Adipocyte (in vitro differentiated cells): ENCODE data around the gene GATA3.
A peak's percentile ranks its signal among the peaks of the same experiment; 100 is the strongest.

Source experiments
- DNase-seq: peaks from one replicate; pipeline ENCODE4 v3.0.0-alpha.2; 2015; ENCODE audit warnings: low read depth
- H3K27me3 ChIP-seq: replicated peaks from 2 replicates; pipeline ENCODE4 v1.7.0; 2013; ENCODE audit warnings: mild to moderate bottlenecking, low read length, moderate library complexity; ENCODE audit not compliant: control insufficient read depth, insufficient read depth
- H3K36me3 ChIP-seq: 2 replicates; pipeline ENCODE4 v1.7.0; 2013; ENCODE audit warnings: low read length, mild to moderate bottlenecking, moderate library complexity; ENCODE audit not compliant: control insufficient read depth, insufficient read depth, severe bottlenecking
- H3K4me1 ChIP-seq: 2 replicates; pipeline ENCODE4 v1.7.0; 2013; ENCODE audit warnings: mild to moderate bottlenecking, low read length, moderate library complexity; ENCODE audit not compliant: control insufficient read depth, insufficient read depth
- H3K4me3 ChIP-seq: 2 replicates; pipeline ENCODE4 v1.7.0; 2013; ENCODE audit warnings: mild to moderate bottlenecking, low read length, moderate library complexity
- H3K9ac ChIP-seq: 2 replicates; pipeline ENCODE4 v1.7.0; 2013; ENCODE audit warnings: mild to moderate bottlenecking, low read length, moderate library complexity
- H3K9me3 ChIP-seq: 2 replicates; pipeline ENCODE4 v1.7.0; 2013; ENCODE audit warnings: mild to moderate bottlenecking, low read length, moderate library complexity; ENCODE audit not compliant: control insufficient read depth

GATA3 gene

GRCh38 chr10:8040651-8041050, 13.8 kb upstream of the GATA3 start:
- H3K4me1 ChIP-seq, result peaks cover 9% of the 10 kb centered on the region
- no peaks in the 10 kb centered on the region for H3K36me3 ChIP-seq
- no peak overlapping the region for H3K4me3 ChIP-seq
- H3K9ac ChIP-seq, result no peak overlapping the region
- no peak for DNase-seq
- H3K9me3 ChIP-seq, result peaks cover 9% of the 10 kb centered on the region
- peaks cover 93% of the 10 kb centered on the region for H3K27me3 ChIP-seq

- Histone ChIP-seq H3K9me3 (peaks cover 9% of the 10 kb centered on the region), H3K9ac (no peak overlapping the region), H3K4me3 (no peak overlapping the region), H3K4me1 (peaks cover 9% of the 10 kb centered on the region), H3K36me3 (no peaks in the 10 kb centered on the region), H3K27me3 (peaks cover 95% of the 10 kb centered on the region)
- no peak for DNase-seq
These were observed 13.1 kb upstream of the GATA3 start for GRCh38 chr10:8041284-8041991.

GRCh38 chr10:8041992-8042720, 12.3 kb upstream of the GATA3 start:
- Histone ChIP-seq H3K4me3 (no peak overlapping the region), H3K9me3 (peaks cover 9% of the 10 kb centered on the region), H3K27me3 (peaks cover 95% of the 10 kb centered on the region), H3K9ac (no peak overlapping the region), H3K4me1 (peaks cover 9% of the 10 kb centered on the region), H3K36me3 (no peaks in the 10 kb centered on the region)
- no peak for DNase-seq

- H3K9ac ChIP-seq, result no peak overlapping the region
- no peak for DNase-seq
These were observed 11.5 kb upstream of the GATA3 start for GRCh38 chr10:8042721-8043568.

GRCh38 chr10:8043569-8044306, 10.8 kb upstream of the GATA3 start:
- H3K4me3 ChIP-seq, result no peak overlapping the region
- peaks cover 9% of the 10 kb centered on the region for H3K4me1 ChIP-seq
- H3K36me3 ChIP-seq, result no peaks in the 10 kb centered on the region
- no peak for DNase-seq
- peaks cover 96% of the 10 kb centered on the region for H3K27me3 ChIP-seq
- H3K9me3 ChIP-seq, result peaks cover 4% of the 10 kb centered on the region
- H3K9ac ChIP-seq, result no peak overlapping the region

More at GRCh38 chr10:8042721-8043568, 11.5 kb upstream of the GATA3 start:
- no peak overlapping the region for H3K4me3 ChIP-seq
- H3K4me1 ChIP-seq, result peaks cover 9% of the 10 kb centered on the region
- peaks cover 9% of the 10 kb centered on the region for H3K9me3 ChIP-seq
- H3K36me3 ChIP-seq, result no peaks in the 10 kb centered on the region
- peaks cover 96% of the 10 kb centered on the region for H3K27me3 ChIP-seq

- peaks cover 94% of the 10 kb centered on the region for H3K27me3 ChIP-seq
- H3K9ac ChIP-seq, result no peak overlapping the region
- no peaks in the 10 kb centered on the region for H3K9me3 ChIP-seq
- peak overlapping the region; percentile 72 for H3K4me3 ChIP-seq
- H3K36me3 ChIP-seq, result no peaks in the 10 kb centered on the region
- H3K4me1 ChIP-seq, result peaks cover 9% of the 10 kb centered on the region
- DNase-seq, result no peak
These were observed 10.1 kb upstream of the GATA3 start for GRCh38 chr10:8044331-8044907.

GRCh38 chr10:8044908-8045725, 9.4 kb upstream of the GATA3 start:
- Histone ChIP-seq H3K36me3 (no peaks in the 10 kb centered on the region), H3K4me3 (peak overlapping the region; percentile 72), H3K9me3 (no peaks in the 10 kb centered on the region), H3K27me3 (peaks cover 95% of the 10 kb centered on the region), H3K9ac (no peak overlapping the region), H3K4me1 (peaks cover 9% of the 10 kb centered on the region)
- no peak for DNase-seq

- Histone ChIP-seq H3K27me3 (peaks cover 90% of the 10 kb centered on the region), H3K36me3 (no peaks in the 10 kb centered on the region), H3K4me1 (peaks cover 9% of the 10 kb centered on the region), H3K9me3 (no peaks in the 10 kb centered on the region), H3K9ac (no peak overlapping the region), H3K4me3 (no peak overlapping the region)
- no peak for DNase-seq
These were observed 8.6 kb upstream of the GATA3 start for GRCh38 chr10:8045726-8046494.

GRCh38 chr10:8047452-8048280, 6.8 kb upstream of the GATA3 start:
- H3K4me1 ChIP-seq, result peaks cover 12% of the 10 kb centered on the region
- no peaks in the 10 kb centered on the region for H3K9me3 ChIP-seq
- H3K9ac ChIP-seq, result no peak overlapping the region
- H3K36me3 ChIP-seq, result no peaks in the 10 kb centered on the region
- H3K27me3 ChIP-seq, result peaks cover 84% of the 10 kb centered on the region
- no peak for DNase-seq
- no peak overlapping the region for H3K4me3 ChIP-seq
